HEK293 (cell line): Measurements from ENCODE around the gene MTARC2.

Experiments
- MEIS1 ChIP-seq: sonication (generic); formaldehyde crosslinking; IDR thresholded peaks from 2 replicates; pipeline ENCODE4 v1.8.1; 2022; ENCODE audit warnings: missing genetic modification reagents, mild to moderate bottlenecking, borderline replicate concordance
- TCF7L2 ChIP-seq: IDR thresholded peaks from 2 replicates; pipeline ENCODE4 v1.6.1; 2011; ENCODE audit warnings: low read depth, mild to moderate bottlenecking, inconsistent platforms, low read length, moderate library complexity, borderline replicate concordance
- YY1 ChIP-seq: fragments of 450-650 bp; formaldehyde crosslinking; IDR thresholded peaks from 2 replicates; pipeline ENCODE4 v1.5.1; 2018; ENCODE audit warnings: missing biosample characterization, missing genetic modification characterization
- ZFP3 ChIP-seq: fragments of 450-650 bp; formaldehyde crosslinking; IDR thresholded peaks from 2 replicates; pipeline ENCODE4 v1.5.1; 2016; ENCODE audit warnings: low read depth, missing biosample characterization, missing genetic modification characterization
- ZNF138 ChIP-seq: fragments of 450-650 bp; formaldehyde crosslinking; IDR thresholded peaks from 2 replicates; pipeline ENCODE4 v1.5.1; 2016; ENCODE audit warnings: missing biosample characterization, missing genetic modification characterization, borderline replicate concordance
- ZNF549 ChIP-seq: fragments of 450-650 bp; IDR thresholded peaks from 2 replicates; pipeline ENCODE4 v1.5.1; 2018; ENCODE audit warnings: missing biosample characterization, missing genetic modification characterization, mild to moderate bottlenecking, inconsistent platforms, moderate library complexity
- ZNF664 ChIP-seq: fragments of 450-650 bp; formaldehyde crosslinking; IDR thresholded peaks from 2 replicates; pipeline ENCODE4 v1.5.1; 2016; ENCODE audit warnings: missing biosample characterization, missing genetic modification characterization
- ZNF707 ChIP-seq: fragments of 450-650 bp; formaldehyde crosslinking; IDR thresholded peaks from 2 replicates; pipeline ENCODE4 v1.5.1; 2016; ENCODE audit warnings: missing biosample characterization, missing genetic modification characterization
- TF ChIP-seq, protein P1 (sequence below): fragments of 450-650 bp; formaldehyde crosslinking; IDR thresholded peaks from 2 replicates; pipeline ENCODE4 v1.5.1; 2016; ENCODE audit warnings: missing biosample characterization, missing genetic modification characterization
- TF ChIP-seq, protein P2 (sequence below): fragments of 450-650 bp; formaldehyde crosslinking; IDR thresholded peaks from 2 replicates; pipeline ENCODE4 v1.5.1; 2017; ENCODE audit warnings: missing biosample characterization, missing genetic modification characterization
- TF ChIP-seq, protein P3 (sequence below): fragments of 450-650 bp; formaldehyde crosslinking; IDR thresholded peaks from 2 replicates; pipeline ENCODE4 v1.5.1; 2016; ENCODE audit warnings: missing biosample characterization, missing genetic modification characterization, low read depth
- TF ChIP-seq, protein P4 (sequence below): fragments of 450-650 bp; formaldehyde crosslinking; IDR thresholded peaks from 2 replicates; pipeline ENCODE4 v1.5.1; 2016; ENCODE audit warnings: missing biosample characterization, missing genetic modification characterization
- TF ChIP-seq, protein P5 (sequence below): fragments of 450-650 bp; formaldehyde crosslinking; IDR thresholded peaks from 2 replicates; pipeline ENCODE4 v1.5.1; 2016; ENCODE audit warnings: missing biosample characterization, missing genetic modification characterization

DNA sequence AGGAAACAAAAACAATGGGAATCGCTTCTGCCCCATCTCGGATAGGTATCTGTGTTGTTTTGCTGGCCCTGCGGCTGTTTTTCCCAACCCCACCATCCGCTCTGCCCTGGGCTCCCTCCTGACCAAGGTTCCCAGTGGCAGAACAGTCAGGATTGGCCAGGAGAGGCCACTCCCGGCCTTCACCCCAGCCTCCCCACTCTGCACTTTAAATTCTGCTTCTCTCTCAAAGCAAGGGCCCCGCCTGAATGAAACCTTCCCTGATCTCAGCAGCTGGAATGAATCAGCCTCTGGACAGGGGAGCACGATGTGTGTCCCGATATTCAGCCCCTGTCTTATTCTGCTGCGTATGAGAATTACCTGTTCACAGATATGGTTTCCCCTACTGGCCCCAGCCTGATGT is 41.6 kb upstream of the MTARC2 start:
- TF ChIP-seq MEIS1 (CRISPR knock-in tag) (no peak), ZNF707 (tag by site-specific recombination) (no peak), TCF7L2 (no peak), ZNF138 (tag by site-specific recombination) (no peak), YY1 (tag by site-specific recombination) (no peak), ZFP3 (tag by site-specific recombination) (no peak), ZNF664 (tag by site-specific recombination) (no peak), ZNF549 (no peak)
- TF ChIP-seq, protein P1, sequence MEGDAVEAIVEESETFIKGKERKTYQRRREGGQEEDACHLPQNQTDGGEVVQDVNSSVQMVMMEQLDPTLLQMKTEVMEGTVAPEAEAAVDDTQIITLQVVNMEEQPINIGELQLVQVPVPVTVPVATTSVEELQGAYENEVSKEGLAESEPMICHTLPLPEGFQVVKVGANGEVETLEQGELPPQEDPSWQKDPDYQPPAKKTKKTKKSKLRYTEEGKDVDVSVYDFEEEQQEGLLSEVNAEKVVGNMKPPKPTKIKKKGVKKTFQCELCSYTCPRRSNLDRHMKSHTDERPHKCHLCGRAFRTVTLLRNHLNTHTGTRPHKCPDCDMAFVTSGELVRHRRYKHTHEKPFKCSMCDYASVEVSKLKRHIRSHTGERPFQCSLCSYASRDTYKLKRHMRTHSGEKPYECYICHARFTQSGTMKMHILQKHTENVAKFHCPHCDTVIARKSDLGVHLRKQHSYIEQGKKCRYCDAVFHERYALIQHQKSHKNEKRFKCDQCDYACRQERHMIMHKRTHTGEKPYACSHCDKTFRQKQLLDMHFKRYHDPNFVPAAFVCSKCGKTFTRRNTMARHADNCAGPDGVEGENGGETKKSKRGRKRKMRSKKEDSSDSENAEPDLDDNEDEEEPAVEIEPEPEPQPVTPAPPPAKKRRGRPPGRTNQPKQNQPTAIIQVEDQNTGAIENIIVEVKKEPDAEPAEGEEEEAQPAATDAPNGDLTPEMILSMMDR: no peak
- TF ChIP-seq, protein P2, sequence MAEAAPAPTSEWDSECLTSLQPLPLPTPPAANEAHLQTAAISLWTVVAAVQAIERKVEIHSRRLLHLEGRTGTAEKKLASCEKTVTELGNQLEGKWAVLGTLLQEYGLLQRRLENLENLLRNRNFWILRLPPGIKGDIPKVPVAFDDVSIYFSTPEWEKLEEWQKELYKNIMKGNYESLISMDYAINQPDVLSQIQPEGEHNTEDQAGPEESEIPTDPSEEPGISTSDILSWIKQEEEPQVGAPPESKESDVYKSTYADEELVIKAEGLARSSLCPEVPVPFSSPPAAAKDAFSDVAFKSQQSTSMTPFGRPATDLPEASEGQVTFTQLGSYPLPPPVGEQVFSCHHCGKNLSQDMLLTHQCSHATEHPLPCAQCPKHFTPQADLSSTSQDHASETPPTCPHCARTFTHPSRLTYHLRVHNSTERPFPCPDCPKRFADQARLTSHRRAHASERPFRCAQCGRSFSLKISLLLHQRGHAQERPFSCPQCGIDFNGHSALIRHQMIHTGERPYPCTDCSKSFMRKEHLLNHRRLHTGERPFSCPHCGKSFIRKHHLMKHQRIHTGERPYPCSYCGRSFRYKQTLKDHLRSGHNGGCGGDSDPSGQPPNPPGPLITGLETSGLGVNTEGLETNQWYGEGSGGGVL (tag by site-specific recombination): no peak
- TF ChIP-seq, protein P3, sequence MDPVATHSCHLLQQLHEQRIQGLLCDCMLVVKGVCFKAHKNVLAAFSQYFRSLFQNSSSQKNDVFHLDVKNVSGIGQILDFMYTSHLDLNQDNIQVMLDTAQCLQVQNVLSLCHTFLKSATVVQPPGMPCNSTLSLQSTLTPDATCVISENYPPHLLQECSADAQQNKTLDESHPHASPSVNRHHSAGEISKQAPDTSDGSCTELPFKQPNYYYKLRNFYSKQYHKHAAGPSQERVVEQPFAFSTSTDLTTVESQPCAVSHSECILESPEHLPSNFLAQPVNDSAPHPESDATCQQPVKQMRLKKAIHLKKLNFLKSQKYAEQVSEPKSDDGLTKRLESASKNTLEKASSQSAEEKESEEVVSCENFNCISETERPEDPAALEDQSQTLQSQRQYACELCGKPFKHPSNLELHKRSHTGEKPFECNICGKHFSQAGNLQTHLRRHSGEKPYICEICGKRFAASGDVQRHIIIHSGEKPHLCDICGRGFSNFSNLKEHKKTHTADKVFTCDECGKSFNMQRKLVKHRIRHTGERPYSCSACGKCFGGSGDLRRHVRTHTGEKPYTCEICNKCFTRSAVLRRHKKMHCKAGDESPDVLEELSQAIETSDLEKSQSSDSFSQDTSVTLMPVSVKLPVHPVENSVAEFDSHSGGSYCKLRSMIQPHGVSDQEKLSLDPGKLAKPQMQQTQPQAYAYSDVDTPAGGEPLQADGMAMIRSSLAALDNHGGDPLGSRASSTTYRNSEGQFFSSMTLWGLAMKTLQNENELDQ (tag by site-specific recombination): no peak
- TF ChIP-seq, protein P4, sequence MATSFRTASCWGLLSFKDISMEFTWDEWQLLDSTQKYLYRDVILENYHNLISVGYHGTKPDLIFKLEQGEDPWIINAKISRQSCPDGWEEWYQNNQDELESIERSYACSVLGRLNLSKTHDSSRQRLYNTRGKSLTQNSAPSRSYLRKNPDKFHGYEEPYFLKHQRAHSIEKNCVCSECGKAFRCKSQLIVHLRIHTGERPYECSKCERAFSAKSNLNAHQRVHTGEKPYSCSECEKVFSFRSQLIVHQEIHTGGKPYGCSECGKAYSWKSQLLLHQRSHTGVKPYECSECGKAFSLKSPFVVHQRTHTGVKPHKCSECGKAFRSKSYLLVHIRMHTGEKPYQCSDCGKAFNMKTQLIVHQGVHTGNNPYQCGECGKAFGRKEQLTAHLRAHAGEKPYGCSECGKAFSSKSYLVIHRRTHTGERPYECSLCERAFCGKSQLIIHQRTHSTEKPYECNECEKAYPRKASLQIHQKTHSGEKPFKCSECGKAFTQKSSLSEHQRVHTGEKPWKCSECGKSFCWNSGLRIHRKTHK (tag by site-specific recombination): no peak
- TF ChIP-seq, protein P5, sequence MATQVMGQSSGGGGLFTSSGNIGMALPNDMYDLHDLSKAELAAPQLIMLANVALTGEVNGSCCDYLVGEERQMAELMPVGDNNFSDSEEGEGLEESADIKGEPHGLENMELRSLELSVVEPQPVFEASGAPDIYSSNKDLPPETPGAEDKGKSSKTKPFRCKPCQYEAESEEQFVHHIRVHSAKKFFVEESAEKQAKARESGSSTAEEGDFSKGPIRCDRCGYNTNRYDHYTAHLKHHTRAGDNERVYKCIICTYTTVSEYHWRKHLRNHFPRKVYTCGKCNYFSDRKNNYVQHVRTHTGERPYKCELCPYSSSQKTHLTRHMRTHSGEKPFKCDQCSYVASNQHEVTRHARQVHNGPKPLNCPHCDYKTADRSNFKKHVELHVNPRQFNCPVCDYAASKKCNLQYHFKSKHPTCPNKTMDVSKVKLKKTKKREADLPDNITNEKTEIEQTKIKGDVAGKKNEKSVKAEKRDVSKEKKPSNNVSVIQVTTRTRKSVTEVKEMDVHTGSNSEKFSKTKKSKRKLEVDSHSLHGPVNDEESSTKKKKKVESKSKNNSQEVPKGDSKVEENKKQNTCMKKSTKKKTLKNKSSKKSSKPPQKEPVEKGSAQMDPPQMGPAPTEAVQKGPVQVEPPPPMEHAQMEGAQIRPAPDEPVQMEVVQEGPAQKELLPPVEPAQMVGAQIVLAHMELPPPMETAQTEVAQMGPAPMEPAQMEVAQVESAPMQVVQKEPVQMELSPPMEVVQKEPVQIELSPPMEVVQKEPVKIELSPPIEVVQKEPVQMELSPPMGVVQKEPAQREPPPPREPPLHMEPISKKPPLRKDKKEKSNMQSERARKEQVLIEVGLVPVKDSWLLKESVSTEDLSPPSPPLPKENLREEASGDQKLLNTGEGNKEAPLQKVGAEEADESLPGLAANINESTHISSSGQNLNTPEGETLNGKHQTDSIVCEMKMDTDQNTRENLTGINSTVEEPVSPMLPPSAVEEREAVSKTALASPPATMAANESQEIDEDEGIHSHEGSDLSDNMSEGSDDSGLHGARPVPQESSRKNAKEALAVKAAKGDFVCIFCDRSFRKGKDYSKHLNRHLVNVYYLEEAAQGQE (tag by site-specific recombination): no peak
